Skeletal muscle satellite cell (primary cell): ENCODE measurements around the gene SENP1.

ENCODE experiments used
- H3K27me3 ChIP-seq: 2 replicates; pipeline ENCODE4 v1.7.0; 2013; ENCODE audit warnings: low read length; ENCODE audit not compliant: control insufficient read depth, insufficient read depth
- H3K36me3 ChIP-seq: 2 replicates; pipeline ENCODE4 v1.7.0; 2013; ENCODE audit warnings: mild to moderate bottlenecking, control low read depth, low read length; ENCODE audit not compliant: insufficient read depth
- H3K4me1 ChIP-seq: 2 replicates; pipeline ENCODE4 v1.7.0; 2013; ENCODE audit warnings: low read length; ENCODE audit not compliant: control insufficient read depth, insufficient read depth
- H3K4me2 ChIP-seq: 2 replicates; pipeline ENCODE4 v1.7.0; 2013; ENCODE audit warnings: mild to moderate bottlenecking, low read length
- H3K4me3 ChIP-seq: 2 replicates; pipeline ENCODE4 v1.7.0; 2013; ENCODE audit warnings: low read length
- H3K9ac ChIP-seq: 2 replicates; pipeline ENCODE4 v1.7.0; 2013; ENCODE audit warnings: mild to moderate bottlenecking, low read depth, low read length, moderate library complexity
- H3K9me3 ChIP-seq: replicated peaks from 2 replicates; pipeline ENCODE4 v1.7.0; 2013; ENCODE audit warnings: mild to moderate bottlenecking, control low read depth, low read length

Gene SENP1

GRCh38 chr12:48077111-48077510 lies 28.8 kb downstream of the SENP1 start:
- H3K9ac ChIP-seq = no peak overlapping the region
- no peak overlapping the region for H3K4me3 ChIP-seq
- peaks cover 11% of the 10 kb centered on the region for H3K4me1 ChIP-seq
- no peaks in the 10 kb centered on the region for H3K27me3 ChIP-seq
- no peak overlapping the region for H3K4me2 ChIP-seq
- H3K9me3 ChIP-seq = no peaks in the 10 kb centered on the region
- peaks cover 30% of the 10 kb centered on the region for H3K36me3 ChIP-seq

GRCh38 chr12:48075832-48076231 lies 30.0 kb downstream of the SENP1 start:
- Histone ChIP-seq H3K9me3 (no peaks in the 10 kb centered on the region), H3K27me3 (no peaks in the 10 kb centered on the region)

GRCh38 chr12:48074266-48074665 lies 31.6 kb downstream of the SENP1 start:
- Histone ChIP-seq H3K9me3 (no peaks in the 10 kb centered on the region), H3K36me3 (peaks cover 47% of the 10 kb centered on the region), H3K4me3 (no peak overlapping the region), H3K9ac (no peak overlapping the region), H3K4me2 (no peak overlapping the region), H3K4me1 (peaks cover 8% of the 10 kb centered on the region), H3K27me3 (no peaks in the 10 kb centered on the region)

More at GRCh38 chr12:48075832-48076231, 30.0 kb downstream of the SENP1 start:
- Histone ChIP-seq H3K36me3 (peaks cover 34% of the 10 kb centered on the region), H3K9ac (no peak overlapping the region), H3K4me1 (peaks cover 11% of the 10 kb centered on the region), H3K4me3 (no peak overlapping the region), H3K4me2 (no peak overlapping the region)

- Histone ChIP-seq H3K9me3 (no peaks in the 10 kb centered on the region), H3K9ac (no peak overlapping the region), H3K4me2 (no peak overlapping the region), H3K4me1 (no peaks in the 10 kb centered on the region), H3K27me3 (no peaks in the 10 kb centered on the region), H3K36me3 (peaks cover 50% of the 10 kb centered on the region), H3K4me3 (no peak overlapping the region)
Measured at GRCh38 chr12:48072266-48072665, 33.6 kb downstream of the SENP1 start.

- H3K27me3 ChIP-seq = no peaks in the 10 kb centered on the region
- H3K9ac ChIP-seq = no peak overlapping the region
- H3K9me3 ChIP-seq = no peaks in the 10 kb centered on the region
- no peak overlapping the region for H3K4me3 ChIP-seq
- H3K36me3 ChIP-seq = peaks cover 47% of the 10 kb centered on the region
- H3K4me1 ChIP-seq = no peaks in the 10 kb centered on the region
- H3K4me2 ChIP-seq = no peak overlapping the region
Measured at GRCh38 chr12:48071808-48072207, 34.1 kb downstream of the SENP1 start.

- Histone ChIP-seq H3K27me3 (no peaks in the 10 kb centered on the region), H3K4me3 (no peak overlapping the region), H3K9ac (no peak overlapping the region), H3K4me2 (no peak overlapping the region), H3K4me1 (no peaks in the 10 kb centered on the region), H3K9me3 (no peaks in the 10 kb centered on the region), H3K36me3 (peaks cover 50% of the 10 kb centered on the region)
Measured at GRCh38 chr12:48070731-48071130, 35.1 kb downstream of the SENP1 start.

GRCh38 chr12:48070033-48070432 lies 35.8 kb downstream of the SENP1 start:
- Histone ChIP-seq H3K4me2 (no peak overlapping the region), H3K4me1 (no peaks in the 10 kb centered on the region), H3K27me3 (no peaks in the 10 kb centered on the region), H3K4me3 (no peak overlapping the region), H3K9me3 (no peaks in the 10 kb centered on the region), H3K9ac (no peak overlapping the region), H3K36me3 (peaks cover 55% of the 10 kb centered on the region)

GRCh38 chr12:48069241-48069640 lies 36.6 kb downstream of the SENP1 start:
- no peaks in the 10 kb centered on the region for H3K9me3 ChIP-seq
- H3K27me3 ChIP-seq = no peaks in the 10 kb centered on the region
- H3K4me2 ChIP-seq = no peak overlapping the region
- no peak overlapping the region for H3K9ac ChIP-seq
- H3K4me3 ChIP-seq = no peak overlapping the region
- no peaks in the 10 kb centered on the region for H3K4me1 ChIP-seq
- H3K36me3 ChIP-seq = peaks cover 51% of the 10 kb centered on the region

GRCh38 chr12:48068457-48068856 lies 37.4 kb downstream of the SENP1 start:
- no peaks in the 10 kb centered on the region for H3K4me1 ChIP-seq
- H3K27me3 ChIP-seq = no peaks in the 10 kb centered on the region
- H3K4me2 ChIP-seq = no peak overlapping the region
- H3K9me3 ChIP-seq = no peaks in the 10 kb centered on the region
- no peak overlapping the region for H3K9ac ChIP-seq
- no peak overlapping the region for H3K4me3 ChIP-seq
- peaks cover 50% of the 10 kb centered on the region for H3K36me3 ChIP-seq

GRCh38 chr12:48067250-48067938 lies 38.5 kb downstream of the SENP1 start:
- peaks cover 50% of the 10 kb centered on the region for H3K36me3 ChIP-seq
- no peak overlapping the region for H3K9ac ChIP-seq
- no peak overlapping the region for H3K4me3 ChIP-seq
- no peaks in the 10 kb centered on the region for H3K9me3 ChIP-seq
- no peaks in the 10 kb centered on the region for H3K27me3 ChIP-seq
- H3K4me1 ChIP-seq = no peaks in the 10 kb centered on the region
- H3K4me2 ChIP-seq = no peak overlapping the region

GRCh38 chr12:48065041-48065440 lies 40.8 kb downstream of the SENP1 start:
- Histone ChIP-seq H3K4me2 (no peak overlapping the region), H3K36me3 (peaks cover 59% of the 10 kb centered on the region), H3K27me3 (no peaks in the 10 kb centered on the region), H3K4me1 (no peaks in the 10 kb centered on the region), H3K9me3 (no peaks in the 10 kb centered on the region), H3K4me3 (no peak overlapping the region), H3K9ac (no peak overlapping the region)

- no peaks in the 10 kb centered on the region for H3K9me3 ChIP-seq
- H3K4me3 ChIP-seq = no peak overlapping the region
- no peaks in the 10 kb centered on the region for H3K4me1 ChIP-seq
- H3K27me3 ChIP-seq = no peaks in the 10 kb centered on the region
- no peak overlapping the region for H3K9ac ChIP-seq
- H3K36me3 ChIP-seq = peaks cover 63% of the 10 kb centered on the region
- H3K4me2 ChIP-seq = no peak overlapping the region
Measured at GRCh38 chr12:48063530-48063929, 42.3 kb downstream of the SENP1 start.
